Measurements from ENCODE around the gene SMG7. TPM values are rescaled to one million over a fixed set of nuclear protein-coding genes. Genes with fewer than 3 reads are reported as not detected.
A peak's percentile ranks its signal among the peaks of the same experiment; 100 is the strongest.

The SMG7 gene
- total RNA-seq, 1 experiment from 2014 or later: 72.9 TPM

- ChIA-PET CTCF (no interaction called here), POLR2A (ENCODE audit: unreplicated experiment) (interaction anchor here (0.6 kb wide), 1 partner anchor 19 kb away, joined by 3 read pairs; no protein-coding TSS in a partner anchor)
- peaks cover 32% of the 10 kb centered on the region for H3K4me1 ChIP-seq (replicated peaks; ENCODE audit: insufficient read depth)
- peak in 1 of 2 experiments; percentile 35 for DNase-seq
- H3K79me2 ChIP-seq (ENCODE audit: low read depth): no peaks in the 10 kb centered on the region
- TSS peak; percentile 31 for BruUV-seq (replicated peaks)
- H3F3A ChIP-seq (ENCODE audit: insufficient read depth, low read depth): peaks cover 6% of the 10 kb centered on the region; the same call in 1 of the 2 replicates
- H3K4me3 ChIP-seq: peak overlapping the region; percentile 37; the same call in 1 of the 2 replicates
- H3K27ac ChIP-seq: peak overlapping the region; percentile 82
- no peaks in the 10 kb centered on the region for H3K36me3 ChIP-seq (ENCODE audit: low read depth)
- no peaks in the 10 kb centered on the region for H3K9me3 ChIP-seq (ENCODE audit: insufficient read depth, low read depth)
- H3K4me2 ChIP-seq: peak overlapping the region; percentile 72
- TF ChIP-seq EZH2 (IDR thresholded peaks at IDR 0.05; ENCODE audit: low read depth) (no peak), CTCF (conservative IDR thresholded peaks at IDR 0.05) (no peak)
- H3K27me3 ChIP-seq (ENCODE audit: insufficient read depth, low read depth): no peaks in the 10 kb centered on the region
- intact Hi-C loops (cut with micrococcal nuclease; ENCODE audit: unreplicated experiment): no loop called here
- H4K20me1 ChIP-seq (ENCODE audit: insufficient read depth): no peaks in the 10 kb centered on the region
- no peaks in the 10 kb centered on the region for H3K9me2 ChIP-seq (ENCODE audit: insufficient read depth)
- no peak overlapping the region for H2AFZ ChIP-seq
Observed at GRCh38 chr1:183588827-183589226, 116.5 kb downstream of the SMG7 start.

GRCh38 chr1:183589384-183589783 lies 117.1 kb downstream of the SMG7 start:
- Histone ChIP-seq H3K36me3 (ENCODE audit: low read depth) (no peaks in the 10 kb centered on the region), H2AFZ (no peak overlapping the region), H3K9me3 (ENCODE audit: insufficient read depth, low read depth) (no peaks in the 10 kb centered on the region), H3K27ac (peak overlapping the region; percentile 82), H3K4me3 (peak overlapping the region; percentile 37; the same call in 1 of the 2 replicates), H3K4me1 (replicated peaks; ENCODE audit: insufficient read depth) (peaks cover 32% of the 10 kb centered on the region), H3K27me3 (ENCODE audit: insufficient read depth, low read depth) (no peaks in the 10 kb centered on the region), H3K4me2 (peak overlapping the region; percentile 72), H3K9me2 (ENCODE audit: insufficient read depth) (no peaks in the 10 kb centered on the region), H3F3A (ENCODE audit: insufficient read depth, low read depth) (peaks cover 6% of the 10 kb centered on the region; the same call in 1 of the 2 replicates), H3K79me2 (ENCODE audit: low read depth) (no peaks in the 10 kb centered on the region), H4K20me1 (ENCODE audit: insufficient read depth) (no peaks in the 10 kb centered on the region)
- TF ChIP-seq CTCF (conservative IDR thresholded peaks at IDR 0.05): no peak
- no peak for TF ChIP-seq EZH2 (IDR thresholded peaks at IDR 0.05; ENCODE audit: low read depth)
- intact Hi-C loops (cut with micrococcal nuclease; ENCODE audit: unreplicated experiment): no loop called here
- BruUV-seq (replicated peaks): no TSS peak
- peak in 1 of 2 experiments; percentile 32 for DNase-seq
- ChIA-PET CTCF (no interaction called here), POLR2A (ENCODE audit: unreplicated experiment) (interaction anchor here (0.6 kb wide), 1 partner anchor 19 kb away, joined by 3 read pairs; no protein-coding TSS in a partner anchor)

GRCh38 chr1:183589874-183590243 lies 117.6 kb downstream of the SMG7 start:
- no TSS peak for BruUV-seq (replicated peaks)
- TF ChIP-seq CTCF (conservative IDR thresholded peaks at IDR 0.05) (no peak), EZH2 (IDR thresholded peaks at IDR 0.05; ENCODE audit: low read depth) (no peak)
- Histone ChIP-seq H3K4me1 (replicated peaks; ENCODE audit: insufficient read depth) (peaks cover 32% of the 10 kb centered on the region), H2AFZ (no peak overlapping the region), H3K9me2 (ENCODE audit: insufficient read depth) (no peaks in the 10 kb centered on the region), H3K36me3 (ENCODE audit: low read depth) (no peaks in the 10 kb centered on the region), H4K20me1 (ENCODE audit: insufficient read depth) (no peaks in the 10 kb centered on the region), H3K27ac (peak overlapping the region; percentile 82), H3K27me3 (ENCODE audit: insufficient read depth, low read depth) (no peaks in the 10 kb centered on the region), H3K4me2 (peak overlapping the region; percentile 72), H3K9me3 (ENCODE audit: insufficient read depth, low read depth) (no peaks in the 10 kb centered on the region), H3K4me3 (peak overlapping the region; percentile 37; the same call in 1 of the 2 replicates), H3F3A (ENCODE audit: insufficient read depth, low read depth) (peaks cover 6% of the 10 kb centered on the region; the same call in 1 of the 2 replicates), H3K79me2 (ENCODE audit: low read depth) (no peaks in the 10 kb centered on the region)
- peak in 1 of 2 experiments; percentile 6 for DNase-seq
- intact Hi-C loops (cut with micrococcal nuclease; ENCODE audit: unreplicated experiment): no loop called here
- POLR2A ChIA-PET (ENCODE audit: unreplicated experiment): no interaction called here
- CTCF ChIA-PET: no interaction called here

Data from PC-9 (cell line).